ENCODE data around the gene CDK19. TPM values are rescaled to one million over a fixed set of nuclear protein-coding genes. Genes with fewer than 3 reads are reported as not detected.

The CDK19 gene
- total and polyA plus RNA-seq, 2 experiments from 2014 or later = 5.6 to 11.1 TPM

DNA sequence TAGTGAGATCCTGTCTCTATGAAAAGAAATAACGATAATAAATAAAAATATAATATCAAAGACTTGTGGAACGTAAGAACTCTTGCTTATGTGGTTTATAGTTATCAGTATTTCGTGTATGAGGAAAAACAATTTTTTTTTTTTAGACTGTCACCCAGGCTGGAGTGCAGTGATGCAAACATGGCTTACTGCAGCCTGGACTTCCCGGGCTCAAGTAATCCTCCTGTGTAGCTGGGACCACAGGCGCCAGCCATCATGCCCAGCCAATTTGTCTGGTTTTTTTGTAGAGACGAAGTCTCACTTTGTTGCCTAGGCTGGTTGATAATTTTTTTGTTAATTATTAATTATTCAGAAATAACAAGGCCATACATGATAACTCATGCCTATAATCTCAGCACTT is 18.6 kb upstream of the CDK19 start:
- TF ChIP-seq, protein P1, sequence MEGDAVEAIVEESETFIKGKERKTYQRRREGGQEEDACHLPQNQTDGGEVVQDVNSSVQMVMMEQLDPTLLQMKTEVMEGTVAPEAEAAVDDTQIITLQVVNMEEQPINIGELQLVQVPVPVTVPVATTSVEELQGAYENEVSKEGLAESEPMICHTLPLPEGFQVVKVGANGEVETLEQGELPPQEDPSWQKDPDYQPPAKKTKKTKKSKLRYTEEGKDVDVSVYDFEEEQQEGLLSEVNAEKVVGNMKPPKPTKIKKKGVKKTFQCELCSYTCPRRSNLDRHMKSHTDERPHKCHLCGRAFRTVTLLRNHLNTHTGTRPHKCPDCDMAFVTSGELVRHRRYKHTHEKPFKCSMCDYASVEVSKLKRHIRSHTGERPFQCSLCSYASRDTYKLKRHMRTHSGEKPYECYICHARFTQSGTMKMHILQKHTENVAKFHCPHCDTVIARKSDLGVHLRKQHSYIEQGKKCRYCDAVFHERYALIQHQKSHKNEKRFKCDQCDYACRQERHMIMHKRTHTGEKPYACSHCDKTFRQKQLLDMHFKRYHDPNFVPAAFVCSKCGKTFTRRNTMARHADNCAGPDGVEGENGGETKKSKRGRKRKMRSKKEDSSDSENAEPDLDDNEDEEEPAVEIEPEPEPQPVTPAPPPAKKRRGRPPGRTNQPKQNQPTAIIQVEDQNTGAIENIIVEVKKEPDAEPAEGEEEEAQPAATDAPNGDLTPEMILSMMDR (IDR thresholded peaks at IDR 0.05; ENCODE audit: low read depth, low read length) = no peak
- Histone ChIP-seq H3K9me3 (ENCODE audit: low read depth) (no peaks in the 10 kb centered on the region), H3K27me3 (no peaks in the 10 kb centered on the region), H3K27ac (no peak overlapping the region), H3K4me1 (ENCODE audit: low read depth) (no peaks in the 10 kb centered on the region), H3K4me3 (no peak overlapping the region), H3K36me3 (no peaks in the 10 kb centered on the region)
- DNase-seq (ENCODE audit: low read depth in 1 of 2, low spot score in 1 of 2) = no peak

- no peaks in the 10 kb centered on the region for H3K27me3 ChIP-seq
- no peak overlapping the region for H3K27ac ChIP-seq
- no peaks in the 10 kb centered on the region for H3K9me3 ChIP-seq (ENCODE audit: low read depth)
- TF ChIP-seq, protein P1 (IDR thresholded peaks at IDR 0.05; ENCODE audit: low read depth, low read length) = no peak
- DNase-seq (ENCODE audit: low read depth in 1 of 2, low spot score in 1 of 2) = no peak
- H3K4me3 ChIP-seq = no peak overlapping the region
- H3K4me1 ChIP-seq (ENCODE audit: low read depth) = no peaks in the 10 kb centered on the region
- H3K36me3 ChIP-seq = no peaks in the 10 kb centered on the region
These were observed 16.1 kb upstream of the CDK19 start for GRCh38 chr6:110831405-110831804.

- no peaks in the 10 kb centered on the region for H3K9me3 ChIP-seq (ENCODE audit: low read depth)
- no peak overlapping the region for H3K27ac ChIP-seq
- no peaks in the 10 kb centered on the region for H3K4me1 ChIP-seq (ENCODE audit: low read depth)
- no peaks in the 10 kb centered on the region for H3K36me3 ChIP-seq
- H3K27me3 ChIP-seq = no peaks in the 10 kb centered on the region
- H3K4me3 ChIP-seq = no peak overlapping the region
- TF ChIP-seq, protein P1 (IDR thresholded peaks at IDR 0.05; ENCODE audit: low read depth, low read length) = no peak
- no peak for DNase-seq (ENCODE audit: low read depth in 1 of 2, low spot score in 1 of 2)
These were observed 13.1 kb upstream of the CDK19 start for GRCh38 chr6:110828396-110828795.

DNA sequence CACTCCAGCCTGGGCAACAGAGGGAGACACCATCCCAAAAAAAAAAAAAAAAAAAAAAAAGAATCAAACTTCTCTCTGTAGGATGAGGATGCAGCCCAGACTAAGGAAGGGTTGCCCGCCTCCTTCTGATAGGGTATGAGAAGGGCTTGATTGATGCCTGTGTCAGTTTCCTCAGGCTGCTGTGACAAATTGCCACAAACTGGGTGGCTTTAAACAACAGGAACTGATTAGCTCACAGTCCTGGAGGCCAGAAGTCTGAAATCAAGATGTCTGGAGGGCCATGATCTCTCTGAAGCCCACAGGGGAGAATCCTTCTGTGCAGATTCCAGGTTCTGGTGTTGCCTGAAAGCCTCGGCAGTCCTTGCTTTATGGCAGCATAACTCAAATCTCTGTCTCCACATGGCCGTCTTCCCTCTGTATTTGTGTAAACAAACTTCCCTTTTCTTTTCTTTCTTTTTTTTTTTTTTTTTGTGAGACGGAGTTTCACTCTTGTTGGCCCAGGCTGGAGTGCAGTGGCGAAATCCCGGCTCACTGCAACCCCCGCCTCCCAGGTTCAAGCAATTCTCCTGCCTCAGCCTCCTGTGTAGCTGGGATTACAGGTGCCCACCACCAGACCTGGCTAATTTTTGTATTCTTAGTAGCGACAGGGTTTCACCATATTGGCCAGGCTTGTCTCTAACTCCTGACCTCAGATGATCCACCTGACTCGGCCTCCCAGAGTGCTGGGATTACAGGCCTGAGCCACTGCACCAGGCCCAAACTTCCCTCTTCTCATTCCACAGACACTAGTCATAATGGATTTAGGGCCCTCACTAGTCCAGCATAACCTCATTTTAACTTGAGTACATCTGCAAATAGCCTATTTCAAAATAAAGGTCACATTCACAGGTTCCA is 11.2 kb upstream of the CDK19 start:
- Histone ChIP-seq H3K4me1 (ENCODE audit: low read depth) (no peaks in the 10 kb centered on the region), H3K27me3 (no peaks in the 10 kb centered on the region), H3K36me3 (no peaks in the 10 kb centered on the region), H3K4me3 (no peak overlapping the region), H3K27ac (no peak overlapping the region), H3K9me3 (ENCODE audit: low read depth) (no peaks in the 10 kb centered on the region)
- no peak for DNase-seq (ENCODE audit: low read depth in 1 of 2, low spot score in 1 of 2)
- TF ChIP-seq, protein P1 (IDR thresholded peaks at IDR 0.05; ENCODE audit: low read depth, low read length) = no peak

DNA sequence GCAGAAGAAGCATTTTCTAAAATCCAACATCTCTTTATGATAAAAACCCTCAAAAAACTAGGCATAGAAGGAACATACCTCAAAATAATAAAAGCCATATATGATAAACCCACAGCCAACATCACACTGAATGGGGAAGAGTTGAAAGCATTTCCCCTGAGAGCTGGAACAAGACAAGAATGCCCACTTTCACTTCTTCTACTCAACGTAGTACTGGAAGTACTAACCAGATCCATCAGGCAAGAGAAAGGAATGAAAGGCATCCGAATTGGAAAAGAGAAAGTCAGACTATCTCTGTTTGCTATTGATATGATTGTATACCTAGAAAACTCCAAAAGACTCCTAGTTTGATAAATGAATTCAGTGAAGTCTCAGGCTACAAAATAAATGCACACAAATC is 7.9 kb upstream of the CDK19 start:
- peak in 1 of 2 donors; percentile 24 for DNase-seq (ENCODE audit: low read depth in 1 of 2, low spot score in 1 of 2)
- Histone ChIP-seq H3K27ac (no peak overlapping the region), H3K4me1 (ENCODE audit: low read depth) (no peaks in the 10 kb centered on the region), H3K36me3 (no peaks in the 10 kb centered on the region), H3K27me3 (no peaks in the 10 kb centered on the region), H3K9me3 (ENCODE audit: low read depth) (no peaks in the 10 kb centered on the region), H3K4me3 (no peak overlapping the region)
- TF ChIP-seq, protein P1 (IDR thresholded peaks at IDR 0.05; ENCODE audit: low read depth, low read length) = no peak

Measured in cardiac muscle cell (in vitro differentiated cells and primary cell).